NT2/D1 (cell line): ENCODE results near the gene PHF13.

ENCODE experiments used
- YY1 ChIP-seq: IDR thresholded peaks from 2 replicates; pipeline ENCODE4 v1.6.1; 2011; ENCODE audit not compliant: insufficient read length, insufficient read depth
- ZNF274 ChIP-seq: IDR thresholded peaks from 2 replicates; pipeline ENCODE4 v1.6.1; 2011; ENCODE audit warnings: mild to moderate bottlenecking, low read depth, low read length

GRCh38 chr1:6584126-6585080, 29.1 kb upstream of the PHF13 start:
- no peak for TF ChIP-seq ZNF274
- TF ChIP-seq YY1: no peak
